Endothelial cell (in vitro differentiated cells): ENCODE data around the gene KIAA2012. TPM values are rescaled to one million over a fixed set of nuclear protein-coding genes. Genes with fewer than 3 reads are reported as not detected.
A peak's percentile ranks its signal among the peaks of the same experiment; 100 is the strongest.

Experiments used
- DNase-seq: peaks from one replicate; pipeline ENCODE4 v3.0.0; 2021; ENCODE audit warnings: low spot score
- H3K27ac Mint-ChIP-seq: one replicate; pipeline ENCODE4 v1.8.0; 2021; ENCODE audit warnings: mixed read lengths, inconsistent platforms; ENCODE audit not compliant: unreplicated experiment
- H3K27me3 Mint-ChIP-seq: one replicate; pipeline ENCODE4 v1.8.0; 2021; ENCODE audit warnings: mild to moderate bottlenecking, moderate library complexity, mixed read lengths, inconsistent platforms; ENCODE audit not compliant: unreplicated experiment
- H3K36me3 Mint-ChIP-seq: one replicate; pipeline ENCODE4 v1.8.0; 2021; ENCODE audit warnings: mild to moderate bottlenecking, low read depth, mixed read lengths, inconsistent platforms; ENCODE audit not compliant: unreplicated experiment
- H3K4me1 Mint-ChIP-seq: one replicate; pipeline ENCODE4 v1.8.0; 2021; ENCODE audit warnings: mild to moderate bottlenecking, mixed read lengths, inconsistent platforms; ENCODE audit not compliant: unreplicated experiment
- H3K4me3 Mint-ChIP-seq: one replicate; pipeline ENCODE4 v1.8.0; 2021; ENCODE audit warnings: mild to moderate bottlenecking, mixed read lengths, inconsistent platforms; ENCODE audit not compliant: unreplicated experiment
- H3K9me3 Mint-ChIP-seq: one replicate; pipeline ENCODE4 v1.8.0; 2021; ENCODE audit warnings: mixed read lengths, inconsistent platforms; ENCODE audit not compliant: unreplicated experiment
- total RNA-seq: library from RNA; stranded (reverse); fragmentation: NEBNext Ultra II Directional; extraction: Animal tissue kit (Norgen Biotek cat#: 25700); gene quantifications from one replicate; pipeline ENCODE4 v1.2.1, GENCODE V29; 2021; ENCODE audit not compliant: unreplicated experiment
- TF ChIP-seq, protein P1 (sequence below): fragments of 200-600 bp; sonication (generic); IDR thresholded peaks from one replicate; pipeline ENCODE4 v1.5.0; 2021; ENCODE audit warnings: antibody characterized with exemption; ENCODE audit not compliant: unreplicated experiment

The KIAA2012 gene
- total RNA-seq, 1 donor from 2014 or later = 0.08 TPM

DNA sequence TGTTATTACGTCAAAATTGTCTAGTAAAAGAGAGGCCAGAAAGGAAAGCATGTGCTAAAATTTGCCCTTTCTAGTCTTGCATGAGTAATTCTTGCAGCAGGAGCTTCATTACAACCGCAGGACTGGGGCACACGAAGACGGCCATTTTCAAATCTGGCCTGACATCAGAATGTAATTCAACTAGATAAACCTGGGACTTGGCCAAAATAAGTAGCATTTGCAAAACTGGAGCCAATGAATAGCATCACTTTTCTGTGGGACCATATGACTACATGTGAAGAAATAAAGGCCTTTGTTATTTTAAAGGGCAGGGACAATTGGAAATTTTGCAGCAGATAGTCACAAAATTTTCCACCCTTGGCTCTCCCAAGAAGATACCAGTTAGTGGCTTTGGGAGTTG is 42.4 kb upstream of the KIAA2012 start:
- DNase-seq = no peak
- Mint-ChIP-seq H3K4me3 (no peak overlapping the region), H3K36me3 (peaks cover 8% of the 10 kb centered on the region), H3K27me3 (peaks cover 19% of the 10 kb centered on the region), H3K9me3 (no peaks in the 10 kb centered on the region), H3K27ac (no peak overlapping the region), H3K4me1 (peaks cover 32% of the 10 kb centered on the region)
- TF ChIP-seq, protein P1, sequence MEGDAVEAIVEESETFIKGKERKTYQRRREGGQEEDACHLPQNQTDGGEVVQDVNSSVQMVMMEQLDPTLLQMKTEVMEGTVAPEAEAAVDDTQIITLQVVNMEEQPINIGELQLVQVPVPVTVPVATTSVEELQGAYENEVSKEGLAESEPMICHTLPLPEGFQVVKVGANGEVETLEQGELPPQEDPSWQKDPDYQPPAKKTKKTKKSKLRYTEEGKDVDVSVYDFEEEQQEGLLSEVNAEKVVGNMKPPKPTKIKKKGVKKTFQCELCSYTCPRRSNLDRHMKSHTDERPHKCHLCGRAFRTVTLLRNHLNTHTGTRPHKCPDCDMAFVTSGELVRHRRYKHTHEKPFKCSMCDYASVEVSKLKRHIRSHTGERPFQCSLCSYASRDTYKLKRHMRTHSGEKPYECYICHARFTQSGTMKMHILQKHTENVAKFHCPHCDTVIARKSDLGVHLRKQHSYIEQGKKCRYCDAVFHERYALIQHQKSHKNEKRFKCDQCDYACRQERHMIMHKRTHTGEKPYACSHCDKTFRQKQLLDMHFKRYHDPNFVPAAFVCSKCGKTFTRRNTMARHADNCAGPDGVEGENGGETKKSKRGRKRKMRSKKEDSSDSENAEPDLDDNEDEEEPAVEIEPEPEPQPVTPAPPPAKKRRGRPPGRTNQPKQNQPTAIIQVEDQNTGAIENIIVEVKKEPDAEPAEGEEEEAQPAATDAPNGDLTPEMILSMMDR = no peak

DNA sequence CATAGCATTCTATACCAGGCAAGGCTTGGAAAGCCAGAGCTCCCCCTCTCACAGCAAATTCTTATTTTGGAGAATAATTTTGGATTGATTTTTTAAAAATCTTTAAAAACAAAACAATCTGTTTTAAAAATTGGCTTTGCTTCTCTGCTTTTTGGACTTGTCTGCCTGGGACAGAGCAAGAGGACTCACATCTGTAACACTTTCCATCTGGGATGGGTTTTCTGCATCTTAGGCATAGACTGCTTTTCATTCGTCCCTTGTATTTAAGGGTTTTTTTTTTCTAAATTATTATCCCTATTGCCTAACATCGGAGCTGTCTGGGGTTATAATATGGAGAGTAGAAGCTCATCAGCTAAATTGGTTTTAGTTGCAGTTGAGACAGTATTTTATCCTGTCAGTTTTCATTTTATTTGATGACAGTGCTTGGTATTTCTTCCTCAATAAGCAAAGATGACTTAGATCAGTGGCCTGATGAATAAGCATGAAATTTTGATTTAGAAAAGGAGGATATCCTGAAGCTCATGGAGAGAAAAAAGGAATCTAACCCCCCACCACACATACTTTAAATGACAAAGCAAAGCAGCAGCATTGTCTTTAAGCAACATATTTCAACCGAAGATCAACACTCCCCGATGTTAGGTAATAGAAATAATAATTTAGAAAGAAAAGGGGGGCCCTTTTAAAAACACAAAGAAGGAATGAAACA is 41.7 kb upstream of the KIAA2012 start:
- Mint-ChIP-seq H3K4me1 (peaks cover 25% of the 10 kb centered on the region), H3K4me3 (peak overlapping the region; percentile 98), H3K9me3 (no peaks in the 10 kb centered on the region), H3K36me3 (peaks cover 8% of the 10 kb centered on the region), H3K27me3 (peaks cover 16% of the 10 kb centered on the region), H3K27ac (peak overlapping the region; percentile 99)
- no peak for DNase-seq
- TF ChIP-seq, protein P1 = no peak

GRCh38 chr2:202032846-202033316 is 40.2 kb upstream of the KIAA2012 start:
- Mint-ChIP-seq H3K36me3 (peaks cover 3% of the 10 kb centered on the region), H3K27ac (peak overlapping the region; percentile 99), H3K4me3 (peak overlapping the region; percentile 98), H3K4me1 (peaks cover 23% of the 10 kb centered on the region), H3K9me3 (no peaks in the 10 kb centered on the region), H3K27me3 (peaks cover 16% of the 10 kb centered on the region)
- peak; percentile 75 for DNase-seq
- TF ChIP-seq, protein P1 = no peak

DNA sequence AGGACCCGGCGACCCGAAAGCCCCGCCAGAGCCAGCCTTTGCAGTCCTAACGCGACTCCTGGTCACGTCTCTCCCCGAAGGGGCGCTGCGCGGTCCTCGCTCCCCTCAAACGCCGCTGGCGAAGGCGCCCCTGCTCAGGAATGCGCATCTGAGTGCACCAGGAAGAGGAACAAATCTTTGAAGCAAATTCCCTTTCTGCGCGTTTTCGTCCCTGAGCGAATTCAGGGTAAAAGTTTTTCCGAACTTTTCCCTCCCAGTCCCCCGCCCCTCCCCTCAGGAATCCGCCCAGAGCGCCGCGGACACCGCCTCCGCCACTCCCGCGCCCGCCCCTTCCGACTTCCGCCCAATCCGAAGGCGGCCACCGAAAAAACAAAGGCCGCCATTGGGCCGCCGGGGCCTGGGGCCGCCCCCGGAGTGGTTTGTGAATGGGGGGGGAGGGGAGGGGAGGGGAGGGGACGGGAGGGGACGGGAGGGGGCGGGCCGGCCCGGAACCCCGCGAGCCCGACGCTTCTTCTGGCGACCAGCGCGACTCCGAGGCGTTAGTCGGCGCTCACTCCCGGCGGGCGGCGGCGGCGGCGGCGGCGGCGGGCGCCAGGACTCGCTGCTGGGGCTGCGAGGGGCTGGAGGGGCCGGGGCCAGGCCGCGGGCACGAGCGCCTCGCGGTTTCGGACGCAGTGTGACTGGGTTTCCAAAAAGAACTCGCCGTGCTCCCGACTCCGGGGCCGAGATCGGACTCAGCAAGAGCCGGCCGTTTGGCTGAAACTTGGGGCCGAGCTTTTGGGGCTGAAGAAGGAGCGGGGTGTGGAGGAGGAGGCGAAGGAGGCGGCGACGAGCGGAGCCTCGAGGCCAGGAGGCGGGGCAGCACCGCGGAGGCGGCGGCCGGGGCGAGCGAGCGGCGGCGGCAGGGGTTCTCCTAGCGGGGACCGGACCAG is 39.5 kb upstream of the KIAA2012 start, which contains the start of gene FZD7:
FZD7 (plus strand) TSS at position 539 of the 932 bp plus-strand sequence. CDS start 793 bp downstream, outside the sequence.
- peaks cover 26% of the 10 kb centered on the region for H3K4me1 Mint-ChIP-seq
- H3K27me3 Mint-ChIP-seq = peaks cover 14% of the 10 kb centered on the region
- TF ChIP-seq, protein P1 = no peak
- H3K9me3 Mint-ChIP-seq = no peaks in the 10 kb centered on the region
- H3K36me3 Mint-ChIP-seq = peaks cover 3% of the 10 kb centered on the region
- peak; percentile 94 for DNase-seq
- H3K27ac Mint-ChIP-seq = peak within 1 kb of the TSS; percentile 99
- peak within 1 kb of the TSS; percentile 98 for H3K4me3 Mint-ChIP-seq
